Stimulated activated CD4-positive, alpha-beta T cell treated with anti-CD3 and anti-CD28 coated beads, Interleukin-1b, Interleukin-23, amount 100 ng/mL, for 1 hour (primary cell): Measurements from ENCODE around the gene WDR81.
"Not testable (repeated sequence)": the region's sequence is repeated elsewhere in the genome, so short reads cannot be mapped to it uniquely, and the experiment has no call there.

ENCODE experiments used
- DNase-seq, 2 donors: peaks; one replicate each; pipeline ENCODE4 v3.0.0-alpha.2; 2020; ENCODE audit warnings: low read depth in 2 of 2

WDR81 gene

GRCh38 chr17:1724351-1724868 lies at the start of gene WDR81:
WDR81 (plus strand) TSS chr17:1724704; CDS start chr17:1724960, 256 bp downstream.
- DNase-seq: peak; percentile 70 to 71

GRCh38 chr17:1676401-1676800 lies 48.1 kb upstream of the WDR81 start:
- no peak for DNase-seq

GRCh38 chr17:1683459-1683858 lies 41.0 kb upstream of the WDR81 start:
- DNase-seq: no peak

GRCh38 chr17:1684378-1685189 lies 39.9 kb upstream of the WDR81 start, which contains the start of gene PRPF8:
PRPF8 (minus strand) TSS chr17:1684867; CDS start chr17:1684571, 296 bp downstream.
- peak; percentile 94 to 97 for DNase-seq

GRCh38 chr17:1686086-1686485 lies 38.4 kb upstream of the WDR81 start:
- no peak for DNase-seq

- DNase-seq: not testable (repeated sequence)
Observed at GRCh38 chr17:1688405-1688804, 36.1 kb upstream of the WDR81 start.

- DNase-seq: no peak
Observed at GRCh38 chr17:1690544-1691221, 33.8 kb upstream of the WDR81 start.

GRCh38 chr17:1693339-1693738 lies 31.2 kb upstream of the WDR81 start:
- DNase-seq: no peak

GRCh38 chr17:1695365-1695764 lies 29.1 kb upstream of the WDR81 start:
- no peak for DNase-seq

GRCh38 chr17:1697681-1698080 lies 26.8 kb upstream of the WDR81 start:
- no peak for DNase-seq

- DNase-seq: not testable (repeated sequence)
Observed at GRCh38 chr17:1699891-1700290, 24.6 kb upstream of the WDR81 start.

- DNase-seq: no peak
Observed at GRCh38 chr17:1703063-1703462, 21.4 kb upstream of the WDR81 start.

GRCh38 chr17:1705004-1705403 lies 19.5 kb upstream of the WDR81 start:
- DNase-seq: no peak

GRCh38 chr17:1707107-1707506 lies 17.4 kb upstream of the WDR81 start:
- DNase-seq: no peak

GRCh38 chr17:1708791-1709346 lies 15.6 kb upstream of the WDR81 start:
- not testable (repeated sequence) for DNase-seq

GRCh38 chr17:1709403-1709951 lies 15.0 kb upstream of the WDR81 start:
- no peak for DNase-seq

GRCh38 chr17:1709971-1710806 lies 14.3 kb upstream of the WDR81 start, which contains the start of gene TLCD2:
TLCD2 (minus strand) TSS chr17:1710377; CDS start chr17:1710242, 135 bp downstream.
- DNase-seq: no peak

GRCh38 chr17:1710807-1711553 lies 13.5 kb upstream of the WDR81 start:
- no peak for DNase-seq

- no peak for DNase-seq
Observed at GRCh38 chr17:1711804-1712203, 12.7 kb upstream of the WDR81 start.

- DNase-seq: no peak
Observed at GRCh38 chr17:1712271-1712670, 12.2 kb upstream of the WDR81 start.
